ENCODE data around the gene ZNF90. TPM values are rescaled to one million over a fixed set of nuclear protein-coding genes. Genes with fewer than 3 reads are reported as not detected.

ZNF90 gene
- total and polyA plus RNA-seq, 2 of the 4 experiments (the other 2 are of a cell fraction): 0.36 to 0.38 TPM

GRCh38 chr19:20162821-20163220 lies 85.0 kb downstream of the ZNF90 start:
- H3K4ac ChIP-seq (ENCODE audit: low read depth, low read length): no peak overlapping the region
- CTCF ChIA-PET: no interaction called here

More at GRCh38 chr19:20162821-20163220, 85.0 kb downstream of the ZNF90 start:
- H3K18ac ChIP-seq (ENCODE audit: low read depth, low read length): no peak overlapping the region
- in situ Hi-C loops (cut with MboI; ENCODE audit: low sequenced_read_pairs): no loop called here
- no peak overlapping the region for H3K56ac ChIP-seq (ENCODE audit: extremely low read depth, insufficient read depth, low read length)
- H4K5ac ChIP-seq (ENCODE audit: low read depth, low read length): no peak overlapping the region
- H3K4me2 ChIP-seq (ENCODE audit: low read depth, low read length): no peak overlapping the region
- H3K27ac ChIP-seq (ENCODE audit: insufficient read depth, low read length): no peak overlapping the region
- no peaks in the 10 kb centered on the region for H3K9me3 ChIP-seq (ENCODE audit: control insufficient read depth, insufficient read depth, low read length)
- H3K14ac ChIP-seq (replicated peaks; ENCODE audit: low read depth, low read length): no peak overlapping the region
- no peak overlapping the region for H2AK9ac ChIP-seq (replicated peaks; ENCODE audit: low read depth, low read length, poor library complexity)
- intact Hi-C loops (cut with micrococcal nuclease): no loop called here
- peaks cover 0 to 4% of the 10 kb centered on the region in 2 experiments; a peak in 1 of 4 replicates for H3K79me1 ChIP-seq (ENCODE audit: low read depth in 1 of 2, low read length in 2 of 2)
- dilution Hi-C loops (cut with HindIII; ENCODE audit: low sequenced_read_pairs, unreplicated experiment): no loop called here
- no peak for ATAC-seq (ENCODE audit: low read depth)
- no CpG with 5 or more reads among the region's 3 CpGs for WGBS, 2 experiments (ENCODE audit: extremely low coverage in 2 of 2, insufficient read length in 1 of 2)
- DNase-seq: no peak
- H4K20me1 ChIP-seq (ENCODE audit: insufficient read depth, low read length): no peaks in the 10 kb centered on the region
- no TSS peak for BruUV-seq (replicated peaks)
- no peak overlapping the region for H4K91ac ChIP-seq (ENCODE audit: insufficient read depth, low read depth, low read length)
- H3K36me3 ChIP-seq (ENCODE audit: control insufficient read depth, insufficient read depth, low read length): no peaks in the 10 kb centered on the region
- H4K8ac ChIP-seq (ENCODE audit: low read depth in 2 of 2, low read length in 2 of 2): no peak overlapping the region
- no peak overlapping the region for H2AK5ac ChIP-seq (ENCODE audit: low read depth, low read length)
- no peaks in the 10 kb centered on the region for H3K27me3 ChIP-seq (ENCODE audit: control insufficient read depth, insufficient read depth, low read length)
- H2BK15ac ChIP-seq (ENCODE audit: low read depth, low read length): no peak overlapping the region
- H3K4me1 ChIP-seq (ENCODE audit: control insufficient read depth, insufficient read depth, low read length): no peaks in the 10 kb centered on the region
- H3K23ac ChIP-seq (ENCODE audit: low read depth, low read length): no peak overlapping the region
- TF ChIP-seq CHD1 (IDR thresholded peaks at IDR 0.05; ENCODE audit: low read depth, low read length): no peak
- no peak for TF ChIP-seq MXI1 (IDR thresholded peaks at IDR 0.05; ENCODE audit: borderline replicate concordance, low read depth, low read length)
- no peak for TF ChIP-seq CTCF (conservative IDR thresholded peaks at IDR 0.05; ENCODE audit: low read depth, low read length)
- TF ChIP-seq RFX5 (IDR thresholded peaks at IDR 0.05; ENCODE audit: low read depth, low read length): no peak
- TF ChIP-seq RAD21 (IDR thresholded peaks at IDR 0.05; ENCODE audit: low read length): no peak
- TF ChIP-seq MAZ (IDR thresholded peaks at IDR 0.05; ENCODE audit: borderline replicate concordance, low read depth, low read length): no peak
- TF ChIP-seq NFE2L2 (IDR thresholded peaks at IDR 0.05; ENCODE audit: low read depth, low read length): no peak
- no peak for TF ChIP-seq RCOR1 (IDR thresholded peaks at IDR 0.05; ENCODE audit: insufficient replicate concordance, low read length)
- no peak for TF ChIP-seq CEBPB (IDR thresholded peaks at IDR 0.05; ENCODE audit: low read depth, low read length)
- no peak for TF ChIP-seq MAFK (IDR thresholded peaks at IDR 0.05; ENCODE audit: low read depth, low read length)
- H3K9me1 ChIP-seq (ENCODE audit: insufficient read depth, low read length): no peaks in the 10 kb centered on the region
- no peak overlapping the region for H2BK120ac ChIP-seq (ENCODE audit: low read depth, low read length)
- no peak overlapping the region for H3K9ac ChIP-seq (ENCODE audit: low read depth, low read length)
- H2AFZ ChIP-seq (replicated peaks; ENCODE audit: low read length, poor library complexity): no peak overlapping the region
- H3K4me3 ChIP-seq (ENCODE audit: insufficient read depth, low read depth, low read length): no peak overlapping the region
- no peak overlapping the region for H2BK20ac ChIP-seq (ENCODE audit: low read depth, low read length)
- POLR2A ChIA-PET (ENCODE audit: unreplicated experiment): no interaction called here
- H2BK5ac ChIP-seq (ENCODE audit: low read depth, low read length, poor library complexity, severe bottlenecking): no peak overlapping the region
